ENCODE data around the gene ZC2HC1B.

ZC2HC1B gene

DNA sequence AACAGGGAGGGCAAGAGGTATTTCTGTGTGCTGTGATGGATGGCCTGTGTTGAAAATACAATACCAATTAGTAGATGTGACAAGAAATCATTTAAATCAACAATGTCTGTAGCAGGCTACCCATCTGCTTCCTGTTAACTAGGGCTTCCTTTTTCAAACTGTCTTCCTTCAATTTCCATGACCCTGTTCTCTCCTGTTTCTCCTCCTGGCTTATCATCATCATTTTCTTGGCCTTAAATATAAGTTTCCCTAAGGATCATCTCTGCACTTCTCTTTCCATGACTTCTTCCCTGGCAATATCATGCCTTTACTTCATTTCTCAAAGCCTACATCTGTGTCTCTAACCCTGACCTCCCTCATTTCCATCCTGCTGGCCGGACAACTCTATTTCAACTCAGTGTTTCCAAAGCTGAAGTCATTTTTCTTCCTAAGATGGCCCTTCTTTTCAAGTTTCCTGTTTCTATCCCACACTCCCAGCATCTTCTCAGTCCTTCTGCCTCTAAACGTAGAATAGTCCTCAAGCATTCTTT lies 18.2 kb downstream of the ZC2HC1B start:
- DNase-seq (ENCODE audit: low read depth): no peak
- no peak overlapping the region for H3K4me3 ChIP-seq (ENCODE audit: low read depth, low read length)
- TF ChIP-seq, protein P1, sequence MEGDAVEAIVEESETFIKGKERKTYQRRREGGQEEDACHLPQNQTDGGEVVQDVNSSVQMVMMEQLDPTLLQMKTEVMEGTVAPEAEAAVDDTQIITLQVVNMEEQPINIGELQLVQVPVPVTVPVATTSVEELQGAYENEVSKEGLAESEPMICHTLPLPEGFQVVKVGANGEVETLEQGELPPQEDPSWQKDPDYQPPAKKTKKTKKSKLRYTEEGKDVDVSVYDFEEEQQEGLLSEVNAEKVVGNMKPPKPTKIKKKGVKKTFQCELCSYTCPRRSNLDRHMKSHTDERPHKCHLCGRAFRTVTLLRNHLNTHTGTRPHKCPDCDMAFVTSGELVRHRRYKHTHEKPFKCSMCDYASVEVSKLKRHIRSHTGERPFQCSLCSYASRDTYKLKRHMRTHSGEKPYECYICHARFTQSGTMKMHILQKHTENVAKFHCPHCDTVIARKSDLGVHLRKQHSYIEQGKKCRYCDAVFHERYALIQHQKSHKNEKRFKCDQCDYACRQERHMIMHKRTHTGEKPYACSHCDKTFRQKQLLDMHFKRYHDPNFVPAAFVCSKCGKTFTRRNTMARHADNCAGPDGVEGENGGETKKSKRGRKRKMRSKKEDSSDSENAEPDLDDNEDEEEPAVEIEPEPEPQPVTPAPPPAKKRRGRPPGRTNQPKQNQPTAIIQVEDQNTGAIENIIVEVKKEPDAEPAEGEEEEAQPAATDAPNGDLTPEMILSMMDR (IDR thresholded peaks at IDR 0.05; ENCODE audit: low read depth, low read length, missing control alignments): no peak

DNA sequence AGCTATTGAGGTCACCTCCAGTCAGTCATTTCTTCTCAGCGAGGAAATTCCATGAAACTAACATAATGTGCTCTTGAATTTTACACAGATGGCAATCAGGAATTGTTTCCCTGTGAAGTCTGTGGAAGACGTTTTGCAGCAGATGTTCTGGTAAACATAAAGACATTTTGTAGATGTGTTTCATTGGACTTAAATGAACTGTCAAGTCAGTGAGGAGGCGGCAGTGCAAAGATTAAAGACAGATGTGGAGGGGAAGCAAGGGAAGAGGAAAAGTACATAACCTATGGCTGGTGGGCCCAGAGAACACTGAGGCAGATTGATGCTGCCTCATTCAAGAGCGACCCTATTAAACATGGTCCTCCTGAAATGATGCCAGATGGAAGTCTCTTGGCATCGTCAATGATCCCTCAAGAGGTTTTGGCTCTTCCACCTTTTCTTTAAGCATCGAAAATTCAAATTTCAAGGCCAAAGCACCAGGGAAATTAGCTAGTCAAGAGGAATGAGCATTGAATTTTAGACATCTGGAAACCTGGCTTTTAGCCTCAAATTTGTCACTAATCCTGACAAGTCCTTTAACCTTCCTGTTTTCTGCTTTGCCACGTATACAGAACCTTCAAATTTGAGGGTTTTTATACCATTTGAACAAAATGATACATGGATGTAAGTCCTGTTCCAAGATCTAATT lies 20.1 kb downstream of the ZC2HC1B start:
- DNase-seq (ENCODE audit: low read depth): no peak
- TF ChIP-seq, protein P1 (IDR thresholded peaks at IDR 0.05; ENCODE audit: low read depth, low read length, missing control alignments): no peak
- H3K4me3 ChIP-seq (ENCODE audit: low read depth, low read length): no peak overlapping the region

DNA sequence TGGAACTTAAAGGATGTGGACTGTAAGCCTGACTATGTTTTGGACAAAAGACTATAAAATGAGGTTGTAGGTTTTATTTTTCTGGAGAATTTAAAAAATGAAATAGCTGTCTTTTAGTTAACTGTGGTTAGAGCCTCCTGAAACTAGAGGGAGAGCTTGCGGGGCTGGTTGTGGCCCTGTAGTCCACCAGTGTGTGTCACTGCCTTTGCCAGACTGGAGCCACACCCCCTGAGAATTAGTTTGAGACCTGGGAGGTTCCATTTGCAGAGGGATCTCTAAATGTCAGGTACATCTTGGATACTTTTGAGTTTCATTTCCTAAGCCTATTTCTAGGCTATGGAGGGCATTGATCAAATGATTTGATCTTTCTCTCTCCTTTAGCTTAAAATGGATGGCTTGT lies 20.8 kb downstream of the ZC2HC1B start:
- no peak overlapping the region for H3K4me3 ChIP-seq (ENCODE audit: low read depth, low read length)
- DNase-seq (ENCODE audit: low read depth): no peak
- TF ChIP-seq, protein P1 (IDR thresholded peaks at IDR 0.05; ENCODE audit: low read depth, low read length, missing control alignments): no peak

DNA sequence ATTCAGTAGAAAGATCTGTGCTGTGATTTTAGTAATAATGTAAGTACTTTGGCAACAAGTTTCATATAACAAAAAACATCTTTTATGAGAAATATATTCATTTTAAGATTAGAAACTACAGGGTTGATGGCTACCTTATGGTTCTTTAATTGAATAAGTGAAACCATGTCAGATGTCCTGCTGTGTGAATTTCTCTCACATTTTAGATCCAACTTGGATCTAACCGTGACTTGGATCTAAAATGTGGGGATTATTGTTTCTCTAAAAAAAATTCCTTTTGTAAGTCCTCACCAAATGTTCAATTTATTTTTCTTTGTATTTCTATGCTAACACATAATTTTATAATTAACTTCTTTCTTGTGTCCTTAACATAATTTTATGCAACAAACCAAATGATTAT lies 30.4 kb downstream of the ZC2HC1B start:
- no peak overlapping the region for H3K4me3 ChIP-seq (ENCODE audit: low read depth, low read length)
- TF ChIP-seq, protein P1 (IDR thresholded peaks at IDR 0.05; ENCODE audit: low read depth, low read length, missing control alignments): no peak
- no peak for DNase-seq (ENCODE audit: low read depth)

DNA sequence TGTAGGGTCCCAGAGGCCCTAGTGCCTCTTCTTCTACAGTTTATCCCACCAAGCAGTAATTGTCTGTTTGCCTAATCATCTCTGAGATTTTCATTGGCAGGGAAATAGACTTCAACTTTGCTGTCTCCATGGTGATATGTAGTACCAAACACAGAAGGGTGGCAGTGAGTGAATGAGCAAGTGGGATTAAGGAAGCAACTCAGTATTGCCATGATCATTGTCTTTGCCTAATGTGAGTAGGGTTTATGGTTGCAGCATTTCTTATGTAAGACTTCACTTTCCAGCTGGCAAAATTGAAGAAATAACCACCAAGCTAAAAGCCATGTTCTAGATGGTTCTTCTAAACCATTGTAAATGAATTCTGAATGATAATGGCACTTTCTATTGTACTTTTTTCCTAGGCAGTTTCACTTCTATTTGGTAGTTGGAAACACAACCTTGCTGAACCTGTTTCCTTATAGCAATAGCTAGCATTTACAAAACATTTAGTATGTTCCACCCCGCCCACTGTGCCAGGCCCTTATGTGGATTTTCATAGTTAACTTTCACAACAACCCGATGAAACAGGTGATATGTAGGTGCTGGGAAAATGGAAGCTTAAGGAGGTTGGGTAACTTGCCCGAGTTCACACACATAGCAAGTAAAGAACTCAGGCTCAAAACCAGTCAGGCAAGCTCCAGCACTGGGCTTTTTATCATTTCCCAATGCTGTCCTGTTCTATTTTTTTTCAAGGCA lies 32.0 kb downstream of the ZC2HC1B start:
- TF ChIP-seq, protein P1 (IDR thresholded peaks at IDR 0.05; ENCODE audit: low read depth, low read length, missing control alignments): no peak
- DNase-seq (ENCODE audit: low read depth): no peak
- no peak overlapping the region for H3K4me3 ChIP-seq (ENCODE audit: low read depth, low read length)

DNA sequence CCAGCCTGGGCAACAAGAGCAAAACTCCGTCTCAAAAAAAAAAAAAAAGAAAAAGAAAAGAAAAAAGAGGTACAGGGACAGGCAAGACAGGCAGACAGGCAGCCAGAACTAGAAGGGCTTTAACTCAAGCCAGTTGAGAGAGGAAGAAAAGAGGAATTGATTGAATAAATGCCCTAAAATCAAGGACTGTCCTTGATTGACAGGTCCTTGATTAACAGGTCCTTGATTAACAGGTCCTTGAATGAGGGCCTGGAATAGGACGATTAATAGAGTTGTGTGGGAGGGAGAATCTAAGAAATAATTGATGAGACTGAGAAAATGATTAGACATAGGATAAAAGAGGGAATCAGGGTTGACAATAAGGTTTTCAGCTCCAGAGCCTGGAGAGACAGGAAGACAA lies 36.1 kb downstream of the ZC2HC1B start:
- no peak overlapping the region for H3K4me3 ChIP-seq (ENCODE audit: low read depth, low read length)
- TF ChIP-seq, protein P1 (IDR thresholded peaks at IDR 0.05; ENCODE audit: low read depth, low read length, missing control alignments): no peak
- DNase-seq (ENCODE audit: low read depth): no peak
